Stimulated activated CD4-positive, alpha-beta T cell treated with anti-CD3 and anti-CD28 coated beads, Interleukin-12 subunit alpha, Interleukin-12 subunit beta, amount 100 ng/mL, for 24 hours (primary cell): Measurements from ENCODE around the gene PCNX2.

Source experiments
- DNase-seq, 2 experiments: peaks; one replicate each; pipeline ENCODE4 v3.0.0-alpha.2; 2020; ENCODE audit warnings: low read depth in 2 of 2

PCNX2 gene

GRCh38 chr1:233319272-233319671, 23.7 kb upstream of the PCNX2 start:
- DNase-seq = no peak

- DNase-seq = no peak
Measured at GRCh38 chr1:233316473-233316872, 20.9 kb upstream of the PCNX2 start.

GRCh38 chr1:233315718-233316301, 20.3 kb upstream of the PCNX2 start:
- DNase-seq = no peak

GRCh38 chr1:233313434-233314155, 18.1 kb upstream of the PCNX2 start:
- no peak for DNase-seq

- DNase-seq = no peak
Measured at GRCh38 chr1:233304489-233305102, 9.1 kb upstream of the PCNX2 start.

GRCh38 chr1:233300326-233300725, 4.8 kb upstream of the PCNX2 start:
- no peak for DNase-seq

GRCh38 chr1:233299450-233299849, 3.9 kb upstream of the PCNX2 start:
- DNase-seq = no peak

- DNase-seq = no peak
Measured at GRCh38 chr1:233295975-233296322, 424 bp upstream of the PCNX2 start.

- DNase-seq = peak; percentile 15 to 19
Measured at GRCh38 chr1:233294913-233295236, 650 bp downstream of the PCNX2 start.

GRCh38 chr1:233293556-233294446, 1.7 kb downstream of the PCNX2 start:
- no peak for DNase-seq

- no peak for DNase-seq
Measured at GRCh38 chr1:233290396-233291034, 5.0 kb downstream of the PCNX2 start.

GRCh38 chr1:233289676-233290075, 5.8 kb downstream of the PCNX2 start:
- no peak for DNase-seq

GRCh38 chr1:233282582-233282886, 13.0 kb downstream of the PCNX2 start:
- DNase-seq = no peak

GRCh38 chr1:233281711-233282581, 13.6 kb downstream of the PCNX2 start:
- DNase-seq = no peak

- DNase-seq = no peak
Measured at GRCh38 chr1:233279971-233280370, 15.6 kb downstream of the PCNX2 start.

GRCh38 chr1:233278631-233279030, 16.9 kb downstream of the PCNX2 start:
- DNase-seq = no peak

- DNase-seq = no peak
Measured at GRCh38 chr1:233277637-233278606, 17.6 kb downstream of the PCNX2 start.

- DNase-seq = no peak
Measured at GRCh38 chr1:233269656-233270055, 25.9 kb downstream of the PCNX2 start.

GRCh38 chr1:233268389-233269022, 27.0 kb downstream of the PCNX2 start:
- DNase-seq = no peak
